HK-2 (cell line): ENCODE measurements around the gene KCNK3.

Source experiments
- DNase-seq: peaks from one replicate; pipeline ENCODE4 v3.0.0-alpha.2; 2018; ENCODE audit not compliant: unreplicated experiment

The KCNK3 gene

DNA sequence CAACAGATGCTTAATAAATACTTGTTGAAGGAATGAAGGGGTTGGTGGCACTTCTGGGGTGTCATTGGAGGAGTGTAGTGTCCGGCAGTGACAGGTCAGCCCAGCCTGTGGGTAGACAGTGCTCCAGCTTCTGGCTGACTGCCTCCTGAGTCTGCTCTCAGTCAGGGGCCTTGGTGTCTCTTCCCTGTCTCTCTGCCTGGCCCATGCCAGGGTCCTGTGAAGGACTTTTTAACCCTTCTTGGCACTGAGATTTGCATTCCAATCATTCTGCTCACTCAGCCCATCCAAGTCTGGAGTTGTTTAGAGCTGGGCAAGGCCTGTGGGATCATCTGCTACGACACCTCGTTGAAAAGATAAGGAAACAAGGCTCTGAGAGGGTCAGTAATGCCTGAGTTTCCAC, 1.4 kb upstream of the KCNK3 start:
- peak; percentile 59 for DNase-seq

DNA sequence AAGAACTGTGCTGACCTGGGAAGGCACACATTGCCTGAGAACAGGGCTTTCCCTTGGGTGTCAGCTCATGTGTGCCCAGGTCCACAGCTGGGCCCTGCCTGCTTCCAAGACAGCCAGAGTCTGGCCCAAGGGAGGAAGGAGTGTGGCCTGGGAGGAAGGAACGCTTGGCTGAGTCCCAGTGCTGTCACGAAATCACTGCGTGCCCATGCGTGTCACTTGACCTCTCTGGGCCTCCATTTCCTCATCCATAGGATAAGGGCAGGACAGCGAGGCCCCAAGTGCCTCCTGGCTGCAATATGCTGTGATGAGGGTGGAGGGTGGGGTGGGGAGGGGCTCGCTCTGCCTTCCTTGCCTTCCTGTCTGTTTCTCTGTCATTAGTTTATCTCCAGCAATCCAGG, 642 bp upstream of the KCNK3 start:
- DNase-seq = peak; percentile 78

DNA sequence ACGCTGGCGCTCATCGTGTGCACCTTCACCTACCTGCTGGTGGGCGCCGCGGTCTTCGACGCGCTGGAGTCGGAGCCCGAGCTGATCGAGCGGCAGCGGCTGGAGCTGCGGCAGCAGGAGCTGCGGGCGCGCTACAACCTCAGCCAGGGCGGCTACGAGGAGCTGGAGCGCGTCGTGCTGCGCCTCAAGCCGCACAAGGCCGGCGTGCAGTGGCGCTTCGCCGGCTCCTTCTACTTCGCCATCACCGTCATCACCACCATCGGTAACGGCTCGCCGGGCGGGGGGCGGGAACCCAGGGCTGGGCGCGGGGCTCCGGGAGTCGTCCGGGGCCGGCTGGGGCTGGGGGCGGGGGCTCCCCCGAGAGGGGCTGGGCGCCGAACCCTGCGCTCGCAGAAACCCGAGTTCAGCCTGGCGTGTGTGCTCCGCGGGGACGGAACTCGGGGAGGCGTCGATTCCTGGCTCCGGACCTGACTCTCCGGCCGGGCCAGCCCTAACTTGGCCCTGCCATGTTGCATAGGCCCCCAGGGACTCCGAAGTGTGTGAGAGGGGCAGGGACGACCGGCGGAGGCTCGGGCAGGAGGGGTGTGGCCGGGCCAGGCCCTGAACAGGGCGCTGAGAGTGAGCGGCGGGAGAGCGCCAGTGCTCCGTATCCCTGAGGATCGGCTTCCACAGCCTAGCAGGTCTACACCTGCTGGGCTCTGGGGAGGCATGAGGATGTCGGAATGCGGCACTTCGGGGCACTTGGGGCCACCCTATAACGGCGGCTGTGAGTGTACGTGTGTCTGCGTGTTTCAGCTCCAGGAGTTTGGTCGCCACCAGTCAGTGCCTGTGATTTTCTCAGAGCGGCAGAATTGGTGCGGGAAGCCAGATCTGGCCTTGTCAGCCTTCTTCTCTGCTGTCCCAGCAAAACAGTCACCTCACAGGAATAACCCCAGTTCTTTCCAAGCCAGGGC, 651 bp downstream of the KCNK3 start:
- peak; percentile 62 for DNase-seq

DNA sequence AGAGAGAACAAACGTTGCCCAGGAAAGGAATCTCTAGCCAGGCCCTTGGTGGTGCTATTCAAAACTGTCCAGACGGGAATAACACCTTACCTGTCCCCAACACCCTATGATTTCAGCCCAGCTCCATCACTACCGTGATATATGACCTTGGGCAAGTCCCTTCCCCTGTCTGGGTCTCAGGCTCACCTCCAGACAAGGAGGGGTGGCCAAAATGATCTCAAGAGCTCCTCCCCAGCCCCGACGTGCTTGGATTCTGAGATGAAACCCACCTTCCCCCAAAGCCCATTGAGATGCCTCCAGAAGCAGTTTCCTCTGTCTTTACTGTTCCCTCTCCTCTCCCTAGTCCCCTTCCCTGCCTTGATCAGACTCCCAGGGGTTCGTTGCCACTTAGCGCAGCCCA, 1.5 kb downstream of the KCNK3 start:
- no peak for DNase-seq

DNA sequence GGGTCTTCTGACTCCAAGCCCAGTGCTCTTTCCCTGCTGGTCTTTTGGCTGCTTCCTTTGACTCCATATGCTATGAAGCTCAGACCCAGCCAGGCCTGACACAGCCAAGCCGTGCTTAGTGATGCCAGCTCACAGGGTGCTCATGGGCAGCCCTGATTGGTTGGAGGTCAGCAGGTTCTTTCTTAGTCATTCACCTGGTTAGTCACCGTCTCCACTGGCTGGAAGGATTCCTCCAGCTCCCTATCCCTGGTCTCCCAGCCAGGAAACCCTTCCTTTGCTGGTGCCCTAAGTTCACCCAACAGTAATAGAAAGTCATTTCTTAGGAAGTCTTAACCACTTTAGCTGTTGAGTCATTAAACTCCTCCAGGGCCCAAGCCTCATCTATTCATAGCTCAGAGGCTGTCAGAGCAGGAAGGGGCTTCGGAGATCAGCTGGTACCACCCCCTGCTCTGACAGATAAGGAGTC, 3.9 kb downstream of the KCNK3 start:
- DNase-seq = peak; percentile 93

DNA sequence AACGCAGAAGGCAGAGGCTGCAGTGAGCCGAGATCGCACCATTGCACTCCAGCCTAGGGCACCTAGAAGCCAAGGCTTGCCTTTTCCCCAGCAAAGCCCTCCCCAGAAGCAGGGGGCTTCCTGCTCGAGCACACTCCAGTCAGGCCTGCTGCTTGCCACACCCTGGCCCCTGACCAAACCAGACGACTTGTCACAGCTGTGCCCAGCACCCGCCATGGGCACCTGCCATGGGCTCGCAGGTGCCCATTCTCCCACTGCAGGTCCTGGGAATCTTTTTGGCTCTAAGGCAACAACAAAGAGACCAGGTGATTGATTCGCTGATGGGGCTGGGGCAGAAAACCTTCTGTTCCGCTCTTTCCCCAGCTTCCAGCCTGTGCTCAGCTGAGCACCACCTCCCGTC, 4.9 kb downstream of the KCNK3 start:
- DNase-seq = no peak

DNA sequence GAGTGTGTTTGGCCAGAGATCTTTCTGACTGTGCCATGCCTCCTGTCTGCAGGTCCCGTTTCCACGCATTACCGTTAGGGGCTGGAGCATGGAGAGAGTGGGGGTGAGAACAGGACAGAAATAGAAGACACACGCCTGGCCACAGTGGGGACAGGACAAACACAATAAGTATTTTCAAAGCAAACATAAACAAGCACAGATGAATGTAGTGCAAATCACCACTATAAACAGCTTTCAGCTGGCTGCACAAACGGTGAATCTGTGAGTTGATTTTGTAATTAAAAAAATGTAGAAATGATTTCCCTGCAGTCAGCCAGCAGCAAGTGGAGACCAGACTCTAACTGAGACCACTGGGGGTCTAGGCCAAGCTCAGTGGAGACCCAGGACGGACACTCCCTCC, 6.8 kb downstream of the KCNK3 start:
- DNase-seq = no peak

DNA sequence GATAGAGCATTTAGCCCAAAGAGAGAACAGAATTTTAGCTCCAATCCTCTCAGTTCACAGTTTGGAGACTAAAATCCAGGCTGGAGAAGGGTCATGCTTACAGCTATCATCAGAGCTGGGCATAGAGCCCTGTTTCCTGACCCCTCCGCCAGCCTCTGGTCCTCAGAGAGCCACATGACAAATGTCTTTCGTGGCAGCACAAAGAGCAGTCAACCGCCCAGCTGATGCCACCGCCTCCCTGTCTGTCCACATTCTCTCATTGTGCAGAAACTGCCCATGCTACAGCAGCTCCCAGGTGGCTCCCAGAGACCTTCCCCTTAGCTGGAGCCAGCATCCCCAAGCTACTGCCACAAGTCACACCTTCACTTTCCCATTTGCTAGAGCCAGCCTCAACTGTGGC, 7.6 kb downstream of the KCNK3 start:
- no peak for DNase-seq

DNA sequence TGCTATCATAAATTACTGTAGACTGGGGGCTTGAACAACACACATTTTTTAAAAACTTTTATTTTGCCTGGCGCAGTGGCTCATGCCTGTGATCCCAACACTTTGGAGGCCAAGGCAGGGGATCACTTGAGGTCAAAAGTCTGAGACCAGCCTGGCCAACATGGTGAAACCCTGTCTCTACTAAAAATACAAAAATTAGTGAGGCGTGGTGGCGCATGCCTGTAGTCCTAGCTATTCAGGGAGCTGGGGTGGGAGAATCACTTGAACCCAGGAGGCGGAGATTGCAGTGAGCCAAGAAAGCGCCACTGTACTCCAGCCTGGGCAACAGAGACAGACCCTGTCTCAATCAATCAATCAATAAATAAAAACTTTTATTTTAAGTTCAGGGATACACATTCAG, 9.1 kb downstream of the KCNK3 start:
- no peak for DNase-seq

DNA sequence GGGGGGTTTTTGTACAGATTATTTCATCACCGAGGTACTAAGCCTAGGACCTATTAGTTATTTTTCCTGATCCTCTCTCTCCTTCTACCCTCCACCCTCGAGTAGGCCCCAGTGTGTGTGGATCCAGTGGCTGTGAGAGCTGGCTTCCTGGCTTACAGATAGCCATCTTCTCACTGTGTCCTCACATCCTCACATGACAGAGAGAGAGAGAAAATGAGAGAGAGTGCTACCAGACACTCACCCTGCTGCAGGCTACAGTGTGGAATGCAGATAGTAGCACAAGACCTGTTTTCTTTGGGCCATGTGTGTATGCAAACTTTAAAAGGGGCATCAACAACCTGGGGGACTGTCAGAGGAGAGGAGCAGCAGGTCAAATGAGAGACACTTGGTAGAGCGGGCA, 9.5 kb downstream of the KCNK3 start:
- DNase-seq = no peak

DNA sequence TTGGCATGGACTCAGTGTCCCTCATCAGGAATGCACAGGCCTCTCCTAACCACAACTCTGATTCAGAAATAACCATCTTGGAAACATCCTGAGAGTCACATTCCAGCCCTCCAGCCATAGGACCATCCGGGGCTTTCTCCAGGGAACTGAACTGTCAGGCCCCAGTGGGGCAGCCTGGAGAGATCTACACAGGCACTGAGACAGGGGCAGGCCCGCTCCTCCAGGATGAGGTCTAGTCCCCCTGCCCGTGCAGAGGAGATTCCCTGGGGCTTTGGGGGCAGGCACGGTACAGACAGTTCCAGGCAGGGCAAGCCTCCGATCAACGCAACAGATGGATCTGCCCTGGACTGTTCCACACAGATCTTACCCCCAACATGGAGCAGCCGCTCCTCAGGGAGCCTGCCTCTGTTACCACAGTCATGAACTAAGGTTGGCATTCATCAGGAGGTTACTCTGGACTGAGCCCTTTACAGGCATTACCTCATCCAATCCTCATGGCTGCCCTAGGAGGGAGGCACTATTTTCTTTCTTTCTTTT, 12.0 kb downstream of the KCNK3 start:
- no peak for DNase-seq

DNA sequence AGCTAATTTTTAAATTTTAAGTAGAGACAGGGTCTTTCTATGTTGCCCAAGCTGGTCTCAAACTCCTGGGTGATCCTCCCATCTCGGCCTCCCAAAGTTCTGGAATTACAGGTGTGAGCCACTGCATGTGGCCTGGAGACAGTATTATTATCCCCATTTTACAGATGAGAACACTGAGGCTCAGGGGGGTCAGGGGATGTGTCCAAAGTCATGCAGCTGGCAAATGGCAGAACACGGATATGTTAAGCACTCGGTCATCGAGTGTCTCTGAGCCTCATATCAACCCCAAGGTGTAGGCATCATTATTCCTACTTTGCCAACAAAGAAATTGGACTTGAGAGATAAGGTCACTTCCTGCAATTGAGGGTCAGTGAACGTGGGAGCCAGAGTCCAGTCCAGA, 12.6 kb downstream of the KCNK3 start:
- DNase-seq = no peak

DNA sequence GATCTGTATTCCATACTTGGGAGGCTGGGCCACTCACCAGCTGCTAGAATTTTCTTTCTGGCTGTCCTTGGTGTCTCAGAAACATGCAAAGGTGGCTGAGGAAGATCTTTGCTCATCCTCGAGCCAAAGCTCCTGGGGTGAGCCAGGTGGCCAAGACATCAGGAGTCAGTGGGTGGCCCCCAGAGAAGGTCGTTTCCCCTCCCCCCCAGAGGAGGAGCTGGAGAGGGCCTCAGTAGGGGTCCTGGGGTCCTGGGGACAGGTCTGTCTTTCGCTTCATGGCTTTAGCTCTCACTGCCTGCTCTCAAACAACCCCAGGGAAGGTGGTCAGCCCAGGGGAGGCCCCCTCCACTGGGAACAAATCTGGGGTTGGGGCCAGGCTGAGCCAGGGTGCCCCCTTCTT, 13.6 kb downstream of the KCNK3 start:
- no peak for DNase-seq

DNA sequence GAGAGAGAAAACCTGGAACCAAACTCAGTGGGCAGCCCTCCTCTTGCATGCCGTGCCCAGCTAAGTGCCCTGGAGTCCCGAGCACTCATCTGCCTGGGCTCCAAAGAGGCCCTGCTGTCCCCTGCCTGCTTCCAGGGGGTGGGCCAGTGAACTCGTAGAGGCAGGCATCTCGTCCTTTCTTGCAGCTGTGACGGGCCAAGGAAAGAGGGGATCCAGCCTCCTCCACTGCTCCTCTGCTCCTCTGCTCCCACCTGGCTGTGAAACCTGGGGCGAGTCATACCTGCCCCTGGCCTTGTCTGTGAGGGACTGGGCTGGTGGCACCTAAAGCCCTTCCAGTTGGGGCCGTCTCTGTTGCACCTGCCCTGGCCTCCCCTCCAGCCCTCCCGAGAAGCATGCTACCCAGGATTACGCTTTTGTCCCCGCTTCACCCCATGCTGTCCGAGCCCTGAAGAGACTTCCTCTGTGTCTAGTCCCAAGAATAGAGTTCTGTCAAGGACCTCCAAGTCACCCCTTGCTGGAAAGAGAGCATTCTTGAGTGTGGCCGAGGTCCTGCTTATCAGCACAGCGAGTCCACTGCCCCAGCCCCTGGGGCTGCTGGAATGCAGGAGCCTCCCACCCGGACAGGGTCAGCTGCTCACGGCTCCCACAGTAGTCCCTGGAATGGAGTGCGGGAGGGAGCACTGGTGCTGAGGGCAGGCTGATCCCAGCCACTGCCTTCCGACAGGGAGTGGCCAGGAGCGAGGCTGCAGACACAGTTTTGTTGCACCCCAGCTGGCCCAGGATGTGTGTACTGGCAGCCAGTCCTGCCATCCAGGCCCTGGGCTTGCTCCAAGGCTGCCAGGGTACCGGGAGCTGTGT, 14.3 kb downstream of the KCNK3 start:
- DNase-seq = no peak

DNA sequence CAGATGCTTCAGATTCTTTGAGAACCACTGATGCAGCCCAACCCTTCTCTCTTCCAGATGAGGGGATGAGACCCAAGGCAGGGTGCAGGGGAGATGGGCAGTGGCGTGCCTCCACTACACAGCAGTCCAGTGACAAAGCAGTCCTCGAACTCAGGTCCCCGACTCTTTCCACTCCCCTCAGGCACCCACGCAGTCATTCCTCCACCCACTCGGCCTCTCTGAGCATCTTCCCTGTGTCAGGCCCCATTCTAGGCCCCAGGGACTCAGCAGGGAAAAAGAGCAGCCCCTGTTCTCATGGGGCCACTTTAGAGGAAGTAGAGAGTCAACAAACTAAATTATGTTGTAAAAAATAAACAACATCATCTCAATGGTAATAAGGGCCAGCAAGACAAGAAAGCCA, 15.2 kb downstream of the KCNK3 start:
- DNase-seq = no peak

DNA sequence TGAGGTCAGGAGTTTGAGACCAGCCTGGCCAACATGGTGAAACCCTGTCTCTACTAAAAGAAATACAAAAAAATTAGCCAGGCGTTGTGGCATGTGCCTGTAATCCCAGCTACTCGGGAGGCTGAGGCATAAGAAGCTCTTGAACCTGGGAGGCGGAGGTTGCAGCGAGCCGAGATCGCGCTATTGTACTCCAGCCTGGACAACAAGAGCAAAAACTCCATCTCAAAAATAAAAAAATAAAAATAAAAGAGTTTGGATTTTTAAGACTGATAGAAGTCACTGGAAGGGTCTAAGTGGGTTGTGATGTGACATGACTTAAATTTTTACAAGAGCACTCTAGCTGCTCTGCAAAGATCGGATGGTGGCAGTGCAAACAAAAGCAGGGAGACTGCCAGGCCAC, 15.9 kb downstream of the KCNK3 start:
- no peak for DNase-seq

DNA sequence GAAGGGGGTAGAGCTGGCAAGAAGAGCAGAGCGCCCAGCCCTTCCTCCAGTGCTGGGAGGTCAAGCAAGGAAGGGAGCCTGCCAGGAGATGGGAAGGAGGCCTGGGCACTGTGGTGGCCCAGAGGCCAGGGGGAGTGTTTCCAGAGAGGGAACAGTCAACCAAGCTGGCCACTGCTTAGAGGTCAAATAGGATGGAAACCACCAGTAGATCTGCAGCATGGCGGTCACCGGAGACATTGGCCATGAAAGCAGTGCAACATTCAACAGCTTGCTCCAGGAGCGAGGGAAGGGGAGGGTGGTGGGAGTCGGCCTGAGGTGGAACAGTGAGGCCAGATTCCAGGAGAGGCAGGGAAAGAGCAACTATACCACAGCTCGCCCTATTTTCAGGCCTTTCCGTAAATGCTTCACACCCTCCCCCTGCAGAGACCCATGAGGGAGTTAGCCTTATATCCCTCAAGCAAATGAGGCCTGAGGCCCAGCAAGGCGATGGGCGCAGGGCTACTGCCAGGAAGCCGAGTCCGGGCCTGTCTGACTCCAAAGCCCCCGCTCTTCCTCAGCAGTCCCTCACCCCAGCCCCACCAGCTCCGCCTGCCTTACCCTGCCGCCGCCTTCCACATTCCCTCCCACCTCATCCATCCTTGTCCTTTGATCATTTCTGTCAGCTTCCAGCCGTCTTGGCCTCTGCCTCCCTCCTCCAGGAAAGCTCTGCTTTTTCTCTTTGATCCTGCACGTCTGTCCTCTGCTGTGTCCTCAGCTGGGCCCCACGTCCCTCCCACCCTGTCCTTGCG, 17.0 kb downstream of the KCNK3 start:
- no peak for DNase-seq

DNA sequence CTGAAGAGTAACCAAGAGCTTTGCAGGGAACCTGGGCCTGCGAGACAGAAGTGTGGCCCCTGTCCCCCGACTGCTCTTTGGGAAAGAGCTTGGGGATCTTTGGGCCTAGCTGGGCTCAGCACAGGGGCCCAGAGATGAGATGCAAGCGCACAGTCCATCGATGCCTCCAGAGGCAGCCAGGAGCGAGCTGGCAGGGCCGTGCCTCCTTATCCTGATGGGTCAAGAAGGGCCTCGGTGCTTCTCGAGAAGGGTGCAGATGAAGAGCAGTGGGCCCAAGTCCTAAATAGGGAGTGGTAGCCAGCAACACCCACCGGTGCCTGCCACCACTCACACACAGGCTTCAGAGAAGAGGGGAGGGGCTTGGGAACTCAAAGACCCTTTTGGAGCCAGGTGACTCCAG, 17.6 kb downstream of the KCNK3 start:
- DNase-seq = no peak

DNA sequence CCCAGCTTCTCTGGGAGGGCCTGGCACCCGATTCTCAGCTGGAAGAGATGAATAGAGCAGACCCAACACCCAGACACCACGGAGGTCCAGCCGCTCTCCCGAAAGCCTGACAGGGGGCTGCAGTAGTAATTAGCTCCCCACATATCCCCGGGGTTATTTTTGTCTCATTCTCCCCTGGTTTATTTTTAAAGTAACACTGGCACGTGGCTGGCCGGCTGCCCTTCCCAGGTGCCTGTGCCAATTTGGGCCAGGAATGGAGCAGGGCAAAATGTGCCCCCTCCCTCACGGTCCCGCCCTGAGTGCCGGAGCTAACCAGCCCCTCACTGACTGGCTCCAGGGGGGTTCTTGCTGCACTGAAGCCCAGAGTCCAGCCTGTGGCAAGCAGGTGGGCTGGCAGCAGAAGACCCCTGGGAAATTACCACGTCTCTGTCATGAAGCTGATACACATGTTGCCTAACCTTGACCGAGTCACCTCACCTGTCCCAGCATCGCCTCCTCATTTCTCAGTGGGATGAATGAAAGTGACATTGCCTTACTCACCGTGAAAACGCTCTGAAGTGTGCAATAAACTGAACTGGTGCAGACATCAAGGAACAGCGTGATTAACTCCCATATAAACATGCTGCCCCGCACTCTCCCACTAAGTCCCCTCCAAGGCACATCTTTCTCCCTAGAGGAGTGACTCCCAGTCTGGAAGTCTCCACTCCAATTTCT, 18.4 kb downstream of the KCNK3 start:
- no peak for DNase-seq

DNA sequence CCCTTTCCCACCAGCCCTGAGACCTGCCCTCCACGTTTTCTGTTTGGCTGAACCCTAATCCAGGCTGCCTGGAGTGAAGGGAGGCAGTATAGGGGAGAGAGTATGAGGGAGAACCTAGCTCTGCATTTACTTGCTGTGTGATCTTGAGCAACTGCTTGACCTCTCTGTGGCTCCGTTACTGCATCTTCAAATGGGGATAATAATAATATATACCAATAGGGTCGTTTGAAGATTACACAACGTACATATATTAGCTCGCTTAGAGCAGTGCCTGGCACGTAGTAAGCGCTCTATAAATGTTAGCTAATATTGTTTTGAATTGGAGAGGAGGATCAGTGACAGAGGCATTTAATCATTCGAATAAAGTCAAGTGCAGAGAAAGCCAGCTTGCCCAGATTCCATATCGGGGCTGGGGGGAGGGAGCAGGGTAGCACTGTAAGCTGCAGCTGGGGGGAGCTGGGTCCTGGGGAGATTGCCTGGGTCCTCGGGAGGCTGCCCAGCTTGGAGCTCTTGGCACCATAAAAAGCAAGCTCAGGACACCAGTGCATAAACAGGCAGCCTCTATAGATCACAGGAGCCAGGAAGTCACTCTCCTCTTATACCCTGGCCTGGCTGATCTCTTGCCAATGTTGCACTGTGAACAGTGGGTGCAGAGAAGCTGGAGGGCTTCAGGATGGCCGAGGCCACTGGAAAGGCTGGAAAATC, 19.1 kb downstream of the KCNK3 start:
- no peak for DNase-seq
